ENCODE measurements around the gene SMOC1.

DNA sequence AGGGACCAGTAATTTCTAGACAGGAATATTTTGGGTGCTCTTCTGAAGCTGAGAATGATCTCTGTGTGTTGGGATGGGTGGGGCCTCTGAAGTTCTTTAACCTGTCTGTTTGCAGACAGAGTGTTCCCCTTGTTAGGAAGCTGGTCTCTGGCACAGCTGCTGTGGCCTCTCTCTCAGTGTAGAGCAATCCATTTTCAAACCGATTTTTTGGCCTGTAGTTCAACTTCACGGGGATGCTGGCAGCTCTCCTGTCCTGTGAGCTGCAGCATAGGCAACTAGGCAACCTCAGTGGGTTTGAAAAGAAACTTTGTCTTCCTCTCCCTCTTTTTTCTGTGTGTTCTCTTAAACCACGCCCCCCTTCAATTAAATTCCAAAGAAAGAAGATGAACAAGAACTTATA lies 69.1 kb downstream of the SMOC1 start:
- TF ChIP-seq POLR2AphosphoS5 (IDR thresholded peaks at IDR 0.05; ENCODE audit: low read depth, low read length) (no peak), SIN3A (IDR thresholded peaks at IDR 0.05; ENCODE audit: borderline replicate concordance, insufficient read depth, low read length) (no peak), TAF1 (IDR thresholded peaks at IDR 0.05; ENCODE audit: borderline replicate concordance, insufficient read depth, low read length) (no peak)

All from PFSK-1 (cell line).